ENCODE measurements around the gene PRDM1.
"Not testable (repeated sequence)": the region's sequence is repeated elsewhere in the genome, so short reads cannot be mapped to it uniquely, and the experiment has no call there.

The PRDM1 gene

DNA sequence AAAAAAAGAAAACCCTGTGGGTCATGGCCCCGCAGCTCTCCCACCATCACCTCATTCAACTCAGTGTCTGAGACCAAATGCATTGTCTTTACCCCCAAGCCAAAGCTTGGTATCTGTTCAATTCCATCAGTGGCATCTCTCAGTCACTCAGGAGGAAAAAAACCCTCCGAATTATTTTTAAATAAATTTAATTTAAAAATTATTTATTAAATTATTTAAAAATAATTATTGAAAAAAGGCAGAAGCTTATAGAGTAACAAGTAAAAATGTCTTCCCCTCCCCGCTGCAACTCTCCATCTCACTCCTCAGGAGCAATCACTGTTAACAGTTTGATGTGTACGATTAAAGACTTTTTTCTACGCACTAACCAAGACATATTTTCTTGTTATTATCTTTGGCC lies 50.7 kb downstream of the PRDM1 start:
- no peak for DNase-seq (ENCODE audit: low read depth)

DNA sequence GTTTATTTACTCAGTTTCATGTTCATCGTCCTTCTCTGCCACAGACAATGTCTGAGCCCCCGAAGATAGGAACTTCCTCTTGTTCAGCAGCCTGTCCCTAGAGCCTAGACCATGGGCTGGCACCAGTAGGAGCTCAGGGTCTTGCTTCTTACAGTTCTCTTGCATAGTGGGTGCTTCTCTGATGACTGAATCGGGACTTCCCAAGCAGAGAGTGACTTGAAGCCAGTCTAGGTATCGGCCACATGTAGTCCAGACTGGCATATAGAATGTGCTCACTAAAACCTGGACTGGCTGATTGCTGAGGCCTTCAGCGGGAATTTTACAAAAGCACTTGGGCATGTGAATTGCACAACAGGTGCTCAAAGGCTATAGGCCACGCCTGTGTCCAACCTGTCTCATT lies 52.0 kb downstream of the PRDM1 start:
- no peak for DNase-seq (ENCODE audit: low read depth)

DNA sequence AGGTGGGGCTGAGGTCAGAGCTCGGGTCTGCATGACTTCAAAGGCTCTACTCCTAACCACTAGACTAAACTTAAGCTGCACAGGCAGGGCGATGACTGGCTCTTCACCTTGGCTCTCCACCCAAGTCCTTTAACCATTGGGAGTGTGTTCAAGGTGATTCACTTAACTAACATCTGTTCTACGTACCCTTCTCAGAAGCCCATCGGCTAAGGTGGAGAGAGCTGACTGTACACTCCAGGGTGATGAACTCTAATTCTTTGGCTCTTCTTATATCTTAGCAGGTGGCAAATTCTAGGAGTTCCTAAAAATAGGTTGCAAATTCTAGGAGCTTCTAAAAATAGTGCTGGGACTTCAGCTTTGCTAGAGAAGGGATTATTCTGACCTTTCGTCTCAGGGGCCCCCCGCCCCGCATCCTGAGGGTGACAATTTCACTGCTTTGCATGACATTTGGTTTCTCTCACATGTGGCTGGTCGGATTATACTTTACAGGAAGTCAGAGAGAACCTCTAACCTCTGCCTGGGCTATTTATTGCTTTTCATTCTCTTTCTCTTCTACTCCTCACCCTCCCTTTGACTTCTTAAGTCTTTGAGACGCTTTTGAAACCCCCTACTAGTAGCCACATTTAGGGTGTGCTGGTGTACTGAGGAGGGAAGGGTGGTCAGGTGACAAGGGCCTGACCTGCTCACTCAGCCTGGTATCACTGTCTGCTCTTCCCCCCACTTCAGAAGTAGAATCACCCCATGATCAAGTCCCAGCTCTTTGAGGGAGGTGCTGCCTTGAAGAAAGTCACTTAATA lies 55.5 kb downstream of the PRDM1 start:
- DNase-seq (ENCODE audit: low read depth): no peak

DNA sequence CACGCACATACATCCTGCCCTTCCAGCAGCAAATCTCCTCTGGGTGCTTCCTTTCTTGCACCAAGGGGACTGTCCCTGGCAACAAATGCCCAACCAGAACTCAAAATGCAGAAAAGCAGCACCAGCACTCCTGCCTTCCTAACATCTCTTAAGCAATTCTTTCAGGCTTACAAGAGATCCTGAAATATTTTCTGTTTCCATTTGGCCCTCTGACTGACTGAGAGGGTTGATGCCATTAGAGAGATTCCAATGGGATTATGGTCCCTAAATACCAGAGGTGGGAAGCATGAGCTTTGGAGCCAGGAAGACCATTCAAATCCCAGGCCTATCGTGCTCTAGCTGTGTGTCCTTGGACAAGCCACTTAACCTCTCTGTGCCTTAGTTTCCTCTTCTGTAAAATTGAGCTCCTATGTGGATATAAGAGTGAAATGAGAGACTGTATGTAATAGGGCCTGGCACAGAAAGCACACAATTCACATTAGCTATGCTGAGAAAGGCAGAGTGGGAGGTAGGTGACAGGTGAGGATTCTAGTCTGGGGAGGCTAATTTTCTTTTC lies 56.8 kb downstream of the PRDM1 start:
- DNase-seq (ENCODE audit: low read depth): no peak

DNA sequence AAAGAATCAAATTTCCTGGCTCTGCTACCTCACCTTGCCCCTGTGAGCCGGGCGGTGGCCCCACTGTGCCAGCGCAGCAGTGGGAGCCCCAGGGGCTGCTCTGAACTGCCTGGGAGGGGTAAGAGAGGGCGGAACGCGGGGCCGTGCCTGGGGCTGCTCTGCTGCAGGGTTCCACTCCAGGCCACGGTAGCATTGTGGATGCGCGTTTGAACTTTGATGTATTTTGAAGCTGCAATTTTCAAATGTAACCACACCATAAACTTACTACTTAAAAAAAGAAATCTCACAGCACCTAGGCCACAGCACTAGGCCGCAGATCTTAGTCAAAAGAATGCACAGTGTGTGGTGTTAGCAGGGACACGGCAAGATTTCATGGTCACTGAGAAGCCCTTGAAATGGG lies 57.5 kb downstream of the PRDM1 start:
- no peak for DNase-seq (ENCODE audit: low read depth)

DNA sequence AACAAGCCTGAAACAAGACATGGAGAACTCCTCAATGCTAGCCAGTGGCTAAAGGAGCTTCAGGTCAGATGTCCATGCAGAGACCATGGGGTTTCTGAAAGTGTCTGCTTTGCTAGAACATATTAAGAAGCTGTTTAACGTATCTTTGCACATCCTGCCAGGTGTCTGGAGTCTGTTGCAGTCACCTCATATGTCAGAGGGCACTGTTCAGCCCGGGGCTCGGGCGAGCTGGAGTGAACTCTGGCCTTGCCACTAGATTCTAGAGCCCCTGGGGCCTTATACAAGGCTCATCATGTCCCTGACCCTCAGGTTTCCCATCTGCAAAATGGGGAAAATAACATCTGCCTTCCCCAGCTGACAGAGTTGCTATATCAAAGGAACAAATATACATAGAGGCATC lies 59.0 kb downstream of the PRDM1 start:
- DNase-seq (ENCODE audit: low read depth): no peak

DNA sequence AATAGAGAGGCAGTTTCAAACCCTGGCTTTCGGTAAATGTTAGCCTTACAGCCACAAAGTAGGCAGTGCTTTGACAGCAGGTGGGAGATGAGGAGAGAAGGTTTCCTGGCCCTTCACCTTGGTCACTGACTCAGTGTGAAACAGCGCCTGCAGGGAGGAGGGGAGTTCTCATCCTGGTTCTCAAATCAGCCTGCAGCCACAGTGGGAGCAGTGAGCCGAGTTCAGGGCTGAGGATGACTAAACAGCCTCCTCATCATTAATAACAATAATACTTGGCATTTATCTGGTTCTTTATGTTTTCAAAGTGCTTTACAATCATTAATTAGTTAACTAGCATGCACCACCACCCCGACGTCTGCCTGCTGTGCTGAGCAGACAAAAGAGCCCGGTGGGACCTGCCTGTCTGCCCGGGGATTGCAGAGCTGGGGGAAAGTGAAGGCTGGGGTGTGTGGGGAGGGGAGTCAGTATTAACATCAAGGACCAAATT lies 59.6 kb downstream of the PRDM1 start:
- no peak for DNase-seq (ENCODE audit: low read depth)

DNA sequence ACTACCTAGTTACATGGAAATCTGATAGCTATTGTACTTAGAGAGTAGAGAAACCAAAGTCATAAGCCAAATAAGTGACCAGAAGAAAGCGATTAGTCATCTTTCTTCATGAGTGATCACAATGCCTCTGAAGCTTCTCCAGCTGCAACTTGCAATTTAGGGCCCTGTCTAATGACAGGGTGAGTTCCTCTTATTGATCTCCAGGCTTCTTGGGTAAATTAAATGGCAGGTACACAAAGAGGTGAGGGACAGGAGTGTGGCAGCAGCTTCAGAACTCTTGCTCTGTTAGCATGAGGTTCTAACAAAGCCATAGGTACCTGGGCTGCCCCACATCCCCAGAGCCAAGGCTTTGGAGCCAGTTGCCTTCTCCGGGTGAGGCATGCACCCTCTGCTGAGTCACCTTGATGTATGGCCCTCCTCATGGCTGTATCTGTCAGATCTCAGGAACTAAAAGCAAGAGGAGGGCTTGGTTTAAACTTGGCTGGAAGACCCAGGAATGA lies 60.8 kb downstream of the PRDM1 start:
- no peak for DNase-seq (ENCODE audit: low read depth)

DNA sequence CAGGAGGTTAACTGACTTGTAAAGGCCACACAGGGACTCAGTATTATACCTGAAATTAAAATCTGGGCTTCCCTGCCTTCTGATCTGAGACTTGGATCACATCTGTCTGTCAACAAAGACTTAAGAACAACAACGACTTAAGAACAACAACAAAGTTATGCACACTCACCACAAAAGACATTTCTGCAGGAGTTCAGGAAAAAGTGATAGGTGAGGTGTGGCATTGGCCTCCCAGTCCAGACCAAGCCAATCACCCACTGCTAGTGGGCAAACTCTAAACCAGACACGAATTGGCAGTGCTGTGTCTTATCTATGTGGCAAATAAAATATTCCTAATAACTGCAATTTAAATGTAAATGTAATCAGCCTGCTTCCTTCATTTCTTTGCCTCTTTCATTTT lies 61.3 kb downstream of the PRDM1 start:
- no peak for DNase-seq (ENCODE audit: low read depth)

DNA sequence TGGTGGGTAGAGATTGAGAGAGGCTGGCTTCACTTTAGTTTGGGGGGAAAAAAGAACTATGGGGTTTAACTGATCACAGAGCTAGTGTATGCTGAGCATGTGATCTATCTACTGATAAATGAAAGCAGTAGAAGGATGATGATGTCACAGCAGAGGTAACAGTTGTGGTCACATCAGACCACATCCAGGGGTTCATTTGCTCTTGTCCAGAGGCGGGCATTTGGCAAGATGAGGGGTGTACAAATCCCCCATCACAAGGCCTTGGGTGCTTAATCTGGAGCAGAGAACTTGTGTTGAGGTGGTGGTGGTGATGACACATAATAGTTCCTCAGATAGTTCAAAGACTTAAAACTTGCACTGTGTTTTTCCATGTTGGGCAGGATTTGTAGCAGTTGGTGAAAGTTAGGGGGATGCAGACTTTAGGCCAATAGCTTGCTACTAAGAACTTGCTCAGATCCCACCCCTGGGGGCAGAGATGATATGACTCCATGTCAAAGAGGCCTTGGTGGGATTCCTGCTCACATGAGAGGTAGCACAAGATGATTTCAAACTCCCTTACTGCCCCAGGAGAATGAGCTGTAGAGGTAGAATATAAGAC lies 63.4 kb downstream of the PRDM1 start:
- no peak for DNase-seq (ENCODE audit: low read depth)

DNA sequence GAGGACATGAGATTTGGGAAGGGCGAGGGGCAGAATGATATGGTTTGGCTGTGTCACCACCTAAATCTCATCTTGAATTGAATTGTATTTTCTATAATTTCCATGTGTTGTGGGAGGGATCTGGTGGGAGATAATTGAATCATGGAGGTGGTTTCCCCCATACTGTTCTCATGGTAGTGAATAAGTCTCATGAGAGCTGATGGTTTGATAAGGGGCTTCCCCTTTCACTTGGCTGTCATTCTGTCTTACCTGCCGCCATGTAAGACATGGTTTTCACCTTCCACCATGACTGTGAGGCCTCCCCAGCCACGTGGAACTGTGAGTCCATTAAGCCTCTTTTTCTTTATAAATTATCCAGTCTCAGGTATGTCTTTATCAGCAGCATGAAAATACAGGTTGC lies 66.3 kb downstream of the PRDM1 start:
- DNase-seq (ENCODE audit: low read depth): not testable (repeated sequence)

DNA sequence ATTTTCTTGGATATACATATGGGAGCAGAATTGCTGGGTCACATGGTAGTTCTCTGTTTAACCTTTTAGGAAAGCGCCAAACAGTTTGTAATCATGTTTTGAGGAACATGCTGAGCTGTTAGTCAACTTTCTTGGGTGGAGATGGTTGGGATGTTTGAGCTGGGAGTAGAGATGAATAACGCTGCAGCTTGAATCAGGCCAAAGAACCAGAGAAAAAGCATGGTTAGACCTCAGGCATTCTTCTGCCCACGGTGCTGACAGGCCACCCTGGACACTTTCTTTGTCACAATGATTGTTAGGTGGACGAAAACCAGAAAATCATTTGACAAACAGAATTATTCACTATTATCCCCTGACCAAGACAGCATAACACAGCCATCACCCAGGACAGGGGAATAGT lies 66.8 kb downstream of the PRDM1 start:
- no peak for DNase-seq (ENCODE audit: low read depth)

DNA sequence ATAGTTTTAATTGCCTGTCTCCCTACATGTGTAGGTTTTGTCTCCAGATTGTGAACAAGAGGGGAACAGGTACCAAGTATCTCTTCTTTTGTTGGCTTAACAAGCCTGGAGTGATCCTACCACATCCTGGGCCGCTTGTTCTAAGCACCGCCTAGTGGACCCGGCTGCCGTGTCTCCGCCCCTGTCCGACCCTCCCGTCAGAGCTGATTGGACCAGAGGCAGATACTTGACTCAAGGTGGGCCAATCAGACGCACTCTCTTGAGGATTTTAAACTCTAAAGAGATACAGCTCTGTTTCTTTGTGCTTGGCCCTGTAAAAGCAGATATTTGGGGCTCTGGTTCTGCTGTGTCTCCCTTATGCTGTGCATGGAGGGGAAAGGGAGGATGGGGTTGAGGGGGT lies 68.2 kb downstream of the PRDM1 start:
- no peak for DNase-seq (ENCODE audit: low read depth)

DNA sequence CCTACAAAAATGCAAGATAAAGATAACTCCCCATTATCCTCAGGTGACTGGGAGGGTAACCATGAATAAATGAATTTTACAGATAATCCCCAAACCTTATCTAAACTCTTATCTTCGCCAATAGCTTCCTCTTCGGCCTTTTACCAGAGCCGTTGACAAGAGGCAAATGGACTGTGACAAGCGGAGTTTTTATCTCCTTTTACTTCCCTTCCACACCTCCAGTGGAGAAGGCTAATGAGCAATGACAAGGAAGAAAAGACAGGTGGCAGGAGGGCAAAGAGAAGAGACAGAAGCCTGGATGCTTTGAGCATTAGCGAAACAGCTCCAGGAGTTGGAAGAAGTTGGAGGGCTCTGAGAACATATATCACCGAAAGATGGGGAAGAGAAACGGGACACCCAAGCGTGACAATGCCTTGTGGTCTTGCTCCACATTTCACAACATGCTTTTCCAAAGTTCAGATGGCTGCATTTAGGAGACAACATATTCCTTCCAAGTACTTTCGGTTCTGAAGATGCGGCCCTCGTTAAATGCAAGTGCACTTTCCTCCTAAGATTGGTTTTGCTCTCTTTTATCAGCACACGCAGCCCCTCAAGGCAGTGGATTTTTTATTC lies 69.2 kb downstream of the PRDM1 start:
- DNase-seq (ENCODE audit: low read depth): no peak

DNA sequence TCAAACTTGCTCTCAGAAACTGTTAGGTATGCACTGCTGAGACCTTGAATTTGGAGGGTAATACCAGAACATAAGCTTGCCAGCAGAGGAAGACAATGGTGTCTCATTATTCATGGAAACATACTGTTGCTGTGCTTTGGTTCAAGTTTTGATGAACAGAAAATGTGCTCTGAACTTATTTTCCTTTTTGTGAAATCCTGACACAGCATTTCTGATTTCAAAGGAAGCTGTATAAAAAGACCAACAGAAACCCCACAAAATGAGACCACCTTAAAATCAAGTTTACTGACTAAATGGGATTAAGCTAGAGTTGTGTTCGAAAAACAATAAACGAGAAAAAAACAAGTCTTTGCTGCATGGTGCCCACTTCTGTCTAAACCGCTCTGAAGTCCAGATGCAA lies 70.3 kb downstream of the PRDM1 start:
- DNase-seq (ENCODE audit: low read depth): no peak

DNA sequence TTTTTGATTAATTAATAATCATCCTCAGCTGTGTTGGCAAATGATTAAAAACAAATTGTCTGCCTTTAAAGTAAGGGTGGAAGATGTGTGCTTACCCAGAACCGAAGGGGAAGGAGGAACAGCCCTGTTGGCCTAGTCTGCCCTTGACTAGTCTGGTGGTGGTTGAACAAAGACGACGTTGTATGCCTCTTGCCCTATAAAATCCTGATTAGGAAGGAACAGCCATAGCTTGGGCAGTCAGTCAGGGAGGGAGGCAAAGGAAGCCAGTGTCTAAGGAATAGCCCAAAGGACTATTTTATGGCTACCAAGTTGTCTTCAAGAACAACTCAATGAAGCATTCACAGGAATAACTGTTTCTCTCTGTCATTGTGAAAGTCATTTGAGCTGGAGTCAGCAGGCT lies 70.7 kb downstream of the PRDM1 start:
- no peak for DNase-seq (ENCODE audit: low read depth)

DNA sequence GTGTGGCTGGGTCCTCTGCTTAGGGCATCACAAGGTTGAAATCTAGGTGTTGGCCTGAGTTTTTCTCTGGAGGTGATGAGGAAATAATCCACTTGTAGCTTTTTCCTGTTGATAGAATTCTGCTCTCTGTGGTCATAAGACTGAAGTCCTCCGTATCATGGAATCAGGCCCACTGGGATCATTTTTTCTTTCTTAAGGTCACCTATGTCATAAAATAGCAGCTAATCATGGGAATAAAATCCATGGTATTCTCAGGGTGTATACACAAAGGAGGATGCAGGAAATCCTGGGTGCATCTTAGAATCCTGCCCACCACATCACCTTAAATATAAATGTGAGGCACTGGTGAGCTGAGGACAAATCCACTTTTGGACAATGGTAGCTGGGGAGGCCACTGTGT lies 72.7 kb downstream of the PRDM1 start:
- DNase-seq (ENCODE audit: low read depth): no peak

All from stimulated activated CD8-positive, alpha-beta memory T cell treated with anti-CD3 and anti-CD28 coated beads, Interleukin-15, amount 100 ng/mL, for 24 hours (primary cell).